ENCODE measurements around the gene NUDT3. TPM values are rescaled to one million over a fixed set of nuclear protein-coding genes. Genes with fewer than 3 reads are reported as not detected.
"Not testable (repeated sequence)": the region's sequence is repeated elsewhere in the genome, so short reads cannot be mapped to it uniquely, and the experiment has no call there.

The NUDT3 gene
- total and polyA plus RNA-seq, 8 donors: 8.7 to 34.0 (median 13.1) TPM

- TF ChIP-seq EP300 (IDR thresholded peaks at IDR 0.05): no peak
- TF ChIP-seq POLR2AphosphoS5 (IDR thresholded peaks at IDR 0.05): no peak
- no peak for TF ChIP-seq CTCF (IDR thresholded peaks at IDR 0.05)
- no peak for TF ChIP-seq POLR2A (IDR thresholded peaks at IDR 0.05)
- Histone ChIP-seq H3K4me3 (no peak overlapping the region), H3K36me3 (peaks cover 0 to 3% (median 1%) of the 10 kb centered on the region in 4 donors), H3K4me1 (peaks cover 0 to 30% (median 5%) of the 10 kb centered on the region in 4 donors), H3K9me3 (no peaks in the 10 kb centered on the region), H3K27ac (no peak overlapping the region), H3K27me3 (no peaks in the 10 kb centered on the region)
- 79 to 85% (median 81%) methylated on average over 6 of the region's 6 CpGs for WGBS, 5 donors
- DNase-seq: no peak
- intact Hi-C loops (cut with DNase I; ENCODE audit: low total_unique reads): no loop called here
These were observed 59.9 kb downstream of the NUDT3 start for GRCh38 chr6:34332251-34333198.

- H3K4me3 ChIP-seq: no peak overlapping the region
- no peaks in the 10 kb centered on the region for H3K9me3 ChIP-seq
- H3K4me1 ChIP-seq: peaks cover 0 to 23% (median 2%) of the 10 kb centered on the region in 4 donors
- H3K36me3 ChIP-seq: peaks cover 0 to 8% (median 2%) of the 10 kb centered on the region in 4 donors
- no peaks in the 10 kb centered on the region for H3K27me3 ChIP-seq
- H3K27ac ChIP-seq: no peak overlapping the region
- intact Hi-C loops (cut with DNase I; ENCODE audit: low total_unique reads): no loop called here
- TF ChIP-seq CTCF (IDR thresholded peaks at IDR 0.05): no peak
- TF ChIP-seq EP300 (IDR thresholded peaks at IDR 0.05): no peak
- no peak for TF ChIP-seq POLR2A (IDR thresholded peaks at IDR 0.05)
- TF ChIP-seq POLR2AphosphoS5 (IDR thresholded peaks at IDR 0.05): no peak
- WGBS, 5 donors: 56 to 66% (median 60%) methylated on average over 7 of the region's 7 CpGs
- DNase-seq: no peak
These were observed 61.0 kb downstream of the NUDT3 start for GRCh38 chr6:34331371-34332050.

- intact Hi-C loops (cut with DNase I; ENCODE audit: low total_unique reads); DNase-seq; H3K36me3 ChIP-seq; H3K27me3 ChIP-seq; H3K9me3 ChIP-seq; H3K4me3 ChIP-seq; H3K27ac ChIP-seq: not testable (repeated sequence)
- peaks cover 0 to 23% (median 2%) of the 10 kb centered on the region in 4 donors for H3K4me1 ChIP-seq
- WGBS, 5 donors: 90 to 98% (median 97%) methylated on average over 2 to 3 of the region's 3 CpGs
These were observed 62.7 kb downstream of the NUDT3 start for GRCh38 chr6:34329814-34330213.

GRCh38 chr6:34328969-34329368 is 63.5 kb downstream of the NUDT3 start:
- no peak for DNase-seq
- Histone ChIP-seq H3K36me3 (peaks cover 0 to 5% (median 2%) of the 10 kb centered on the region in 4 donors), H3K9me3 (no peaks in the 10 kb centered on the region), H3K27me3 (no peaks in the 10 kb centered on the region), H3K27ac (no peak overlapping the region), H3K4me1 (peaks cover 0 to 22% (median 2%) of the 10 kb centered on the region in 4 donors), H3K4me3 (no peak overlapping the region)
- intact Hi-C loops (cut with DNase I; ENCODE audit: low total_unique reads): no loop called here
- TF ChIP-seq POLR2AphosphoS5 (IDR thresholded peaks at IDR 0.05): no peak
- TF ChIP-seq POLR2A (IDR thresholded peaks at IDR 0.05): no peak
- TF ChIP-seq EP300 (IDR thresholded peaks at IDR 0.05): no peak
- TF ChIP-seq CTCF (IDR thresholded peaks at IDR 0.05): no peak
- 96 to 100% (median 97%) methylated on average over 3 of the region's 3 CpGs for WGBS, 5 donors

GRCh38 chr6:34327313-34328205 is 64.9 kb downstream of the NUDT3 start:
- H3K9me3 ChIP-seq; H3K36me3 ChIP-seq; H3K27ac ChIP-seq; DNase-seq; H3K4me3 ChIP-seq; intact Hi-C loops (cut with DNase I; ENCODE audit: low total_unique reads); H3K27me3 ChIP-seq; H3K4me1 ChIP-seq: not testable (repeated sequence)
- WGBS, 5 donors: 93 to 97% (median 95%) methylated on average over 16 of the region's 16 CpGs
